C4-2B (cell line): Measurements from ENCODE around the gene MTMR2.

Experiments
- H3K27ac ChIP-seq: fragments of 450-650 bp; 2 replicates; pipeline ENCODE4 v1.5.1; 2017
- ZFX ChIP-seq: fragments of 450-650 bp; IDR thresholded peaks from 2 replicates; pipeline ENCODE4 v1.6.1; 2017
- TF ChIP-seq, protein P1 (sequence below): fragments of 450-650 bp; conservative IDR thresholded peaks from 2 replicates; pipeline ENCODE4 v1.5.1; 2017; ENCODE audit warnings: mild to moderate bottlenecking

The MTMR2 gene

DNA sequence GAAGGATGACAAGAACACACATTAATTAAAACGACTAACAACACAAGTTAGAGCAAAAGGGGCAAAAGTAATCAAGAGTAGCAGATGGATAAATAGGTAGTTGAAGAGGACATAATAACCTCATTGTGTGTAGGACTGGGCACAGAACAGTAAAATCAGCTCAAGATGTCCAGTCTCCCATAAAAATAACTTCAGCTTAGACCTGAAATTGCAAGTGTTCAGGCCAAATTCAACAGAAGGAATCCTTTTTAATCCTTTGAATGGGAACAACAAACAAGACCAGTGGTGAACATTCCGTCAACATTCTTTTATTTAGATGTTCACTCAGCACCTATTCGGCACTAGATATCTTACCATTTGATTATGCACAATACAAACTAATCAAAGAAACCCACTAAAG is 4.4 kb downstream of the MTMR2 start:
- TF ChIP-seq ZFX, result no peak
- TF ChIP-seq, protein P1, sequence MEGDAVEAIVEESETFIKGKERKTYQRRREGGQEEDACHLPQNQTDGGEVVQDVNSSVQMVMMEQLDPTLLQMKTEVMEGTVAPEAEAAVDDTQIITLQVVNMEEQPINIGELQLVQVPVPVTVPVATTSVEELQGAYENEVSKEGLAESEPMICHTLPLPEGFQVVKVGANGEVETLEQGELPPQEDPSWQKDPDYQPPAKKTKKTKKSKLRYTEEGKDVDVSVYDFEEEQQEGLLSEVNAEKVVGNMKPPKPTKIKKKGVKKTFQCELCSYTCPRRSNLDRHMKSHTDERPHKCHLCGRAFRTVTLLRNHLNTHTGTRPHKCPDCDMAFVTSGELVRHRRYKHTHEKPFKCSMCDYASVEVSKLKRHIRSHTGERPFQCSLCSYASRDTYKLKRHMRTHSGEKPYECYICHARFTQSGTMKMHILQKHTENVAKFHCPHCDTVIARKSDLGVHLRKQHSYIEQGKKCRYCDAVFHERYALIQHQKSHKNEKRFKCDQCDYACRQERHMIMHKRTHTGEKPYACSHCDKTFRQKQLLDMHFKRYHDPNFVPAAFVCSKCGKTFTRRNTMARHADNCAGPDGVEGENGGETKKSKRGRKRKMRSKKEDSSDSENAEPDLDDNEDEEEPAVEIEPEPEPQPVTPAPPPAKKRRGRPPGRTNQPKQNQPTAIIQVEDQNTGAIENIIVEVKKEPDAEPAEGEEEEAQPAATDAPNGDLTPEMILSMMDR, result no peak
- no peak overlapping the region for H3K27ac ChIP-seq

DNA sequence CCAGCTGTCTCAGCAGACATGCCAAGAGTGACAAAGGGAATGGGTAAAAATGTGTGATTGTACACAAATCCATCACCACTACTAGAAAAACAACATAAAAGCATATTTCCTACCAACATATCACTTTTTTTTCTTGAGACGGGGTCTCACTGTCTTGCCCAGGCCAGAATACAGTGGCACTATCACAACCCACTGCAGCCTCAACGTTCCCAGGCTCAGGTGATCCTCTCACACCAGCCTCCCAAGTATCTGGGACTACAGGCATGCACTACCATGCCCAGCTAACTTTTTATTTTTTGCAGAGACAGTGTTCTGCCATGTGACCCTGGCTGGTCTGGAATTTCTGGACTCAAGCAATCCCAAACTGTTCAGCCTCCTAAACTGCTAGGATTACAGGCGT is 5.2 kb downstream of the MTMR2 start:
- peak overlapping the region; percentile 45 for H3K27ac ChIP-seq
- TF ChIP-seq, protein P1, result no peak
- no peak for TF ChIP-seq ZFX

DNA sequence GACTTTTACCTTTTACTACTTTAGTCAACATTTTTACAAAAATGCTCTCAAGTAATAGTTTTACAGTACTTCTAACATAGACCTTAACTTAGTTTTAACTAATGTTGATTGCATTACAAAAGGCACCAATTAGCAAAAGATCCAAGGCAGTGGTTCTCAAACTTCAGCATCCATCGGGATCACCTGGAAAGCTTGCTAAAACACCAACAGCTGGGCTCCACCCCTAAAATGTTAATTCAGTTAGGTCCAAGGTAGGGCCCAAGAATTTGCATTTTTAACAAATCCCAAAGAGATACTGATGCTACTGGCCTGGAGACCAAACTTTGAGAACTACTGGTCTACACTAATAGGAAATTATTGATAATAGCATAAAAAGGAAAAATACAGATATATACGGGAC is 5.9 kb downstream of the MTMR2 start:
- H3K27ac ChIP-seq, result no peak overlapping the region
- TF ChIP-seq ZFX, result no peak
- TF ChIP-seq, protein P1, result no peak

- H3K27ac ChIP-seq, result no peak overlapping the region
- TF ChIP-seq, protein P1, result no peak
- no peak for TF ChIP-seq ZFX
Observed at GRCh38 chr11:95917193-95918036, 6.5 kb downstream of the MTMR2 start.

DNA sequence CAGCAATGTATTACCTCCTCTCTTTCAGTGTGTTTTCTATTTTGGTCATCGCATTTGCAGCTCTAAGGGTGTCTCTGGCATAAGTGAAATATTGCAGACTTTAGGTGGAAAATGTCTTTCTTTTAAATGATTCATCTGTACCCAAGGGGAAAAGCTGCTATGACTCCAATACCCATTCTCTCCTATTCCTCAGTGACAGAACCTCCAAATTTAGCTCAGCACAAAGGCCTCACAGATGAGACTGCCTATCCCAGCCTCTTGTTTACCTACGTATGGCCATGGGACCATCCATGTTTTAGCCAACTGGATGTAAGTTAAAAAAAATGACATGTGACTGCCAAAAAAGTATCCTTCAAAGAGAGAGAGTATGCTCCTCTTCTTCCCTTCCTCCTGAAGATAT is 7.9 kb downstream of the MTMR2 start:
- TF ChIP-seq, protein P1, result no peak
- TF ChIP-seq ZFX, result no peak
- no peak overlapping the region for H3K27ac ChIP-seq

- no peak overlapping the region for H3K27ac ChIP-seq
- TF ChIP-seq, protein P1, result no peak
- TF ChIP-seq ZFX, result no peak
Observed at GRCh38 chr11:95915051-95915450, 8.9 kb downstream of the MTMR2 start.

DNA sequence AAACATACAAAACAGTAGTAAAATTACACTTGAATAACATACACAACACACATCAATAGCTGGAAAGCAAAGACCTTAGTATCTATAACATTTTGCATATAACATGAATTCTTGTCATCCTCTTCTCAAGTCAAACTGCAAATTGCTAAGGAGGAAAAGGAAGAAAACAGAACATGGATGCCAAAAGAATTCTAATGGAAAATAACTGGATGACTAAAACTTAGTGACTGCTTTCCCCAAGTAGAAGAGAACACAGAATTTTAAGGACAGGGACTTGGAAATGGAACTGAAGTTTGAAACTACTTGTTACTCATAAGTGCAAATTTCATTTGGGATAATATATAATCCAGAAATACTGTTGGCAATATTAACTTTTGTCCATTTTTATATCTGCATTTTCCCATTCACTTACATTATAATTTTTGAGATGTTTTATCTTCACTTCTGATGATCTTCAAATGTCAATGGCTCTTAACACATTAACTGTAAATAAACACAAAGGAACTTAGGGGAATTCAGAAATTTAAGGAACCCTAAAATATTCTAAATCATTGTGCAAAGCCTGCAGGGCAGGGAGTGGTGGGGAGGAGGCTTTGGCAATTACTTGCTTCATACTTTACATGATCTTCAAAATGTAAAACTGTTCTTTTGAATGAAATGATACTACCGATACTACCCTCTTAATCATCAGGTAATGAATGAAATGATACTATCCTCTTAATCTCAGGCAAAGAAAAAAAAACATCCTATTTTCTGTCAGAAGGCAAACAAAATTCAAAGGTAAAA is 9.9 kb downstream of the MTMR2 start:
- TF ChIP-seq, protein P1, result no peak
- no peak for TF ChIP-seq ZFX
- no peak overlapping the region for H3K27ac ChIP-seq
